GM12878 (cell line): ENCODE data around the gene PRRT1.

Source experiments
- ATF3 ChIP-seq: IDR thresholded peaks from 2 replicates; pipeline ENCODE4 v1.6.1; 2011; ENCODE audit warnings: low read depth, mild to moderate bottlenecking, low read length, moderate library complexity, borderline replicate concordance; ENCODE audit errors: extremely low read depth
- BRCA1 ChIP-seq: IDR thresholded peaks from 2 replicates; pipeline ENCODE4 v1.6.1; 2011; ENCODE audit warnings: low read depth, low read length, improper control_type of control experiment
- CHD2 ChIP-seq: IDR thresholded peaks from 2 replicates; pipeline ENCODE4 v1.6.1; 2011; ENCODE audit warnings: low read depth, low read length, improper control_type of control experiment, borderline replicate concordance
- ETV6 ChIP-seq, 2 experiments: fragments of 450-650 bp in 1 of 2; IDR thresholded peaks in 1 of 2; conservative IDR thresholded peaks in 1 of 2; 2 replicates each; pipeline ENCODE4 v1.6.1; 2014; ENCODE audit warnings: antibody characterized with exemption in 1 of 2, borderline replicate concordance in 1 of 2, low read depth in 1 of 2, mild to moderate bottlenecking in 1 of 2, moderate library complexity in 1 of 2
- FOXM1 ChIP-seq: IDR thresholded peaks from 2 replicates; pipeline ENCODE4 v1.6.1; 2012; ENCODE audit warnings: low read depth, mild to moderate bottlenecking, inconsistent platforms, low read length, moderate library complexity
- MTA2 ChIP-seq: fragments of 450-650 bp; IDR thresholded peaks from 2 replicates; pipeline ENCODE4 v1.6.1; 2016; ENCODE audit warnings: low read depth, mild to moderate bottlenecking, moderate library complexity
- NFYA ChIP-seq: IDR thresholded peaks from 2 replicates; pipeline ENCODE4 v1.6.1; 2011; ENCODE audit warnings: low read depth, mild to moderate bottlenecking, low read length, improper control_type of control experiment, borderline replicate concordance
- POLR2A ChIP-seq: IDR thresholded peaks from 2 replicates; pipeline ENCODE4 v1.6.1; 2011; ENCODE audit warnings: low read depth, mild to moderate bottlenecking, low read length
- POLR2AphosphoS2 ChIP-seq: IDR thresholded peaks from 2 replicates; pipeline ENCODE4 v1.6.1; 2011; ENCODE audit warnings: low read depth, mild to moderate bottlenecking, low read length, improper control_type of control experiment, moderate library complexity
- RAD51 ChIP-seq: fragments of 450-650 bp; IDR thresholded peaks from 2 replicates; pipeline ENCODE4 v1.6.1; 2016; ENCODE audit warnings: moderate library complexity, mild to moderate bottlenecking, inconsistent platforms
- RCOR1 ChIP-seq: conservative IDR thresholded peaks from 2 replicates; pipeline ENCODE4 v1.6.1; 2012; ENCODE audit warnings: low read depth, low read length, improper control_type of control experiment
- SRF ChIP-seq, 2 experiments: IDR thresholded peaks; 2 replicates each; pipeline ENCODE4 v1.6.1; 2011; ENCODE audit warnings: low read depth in 2 of 2, low read length in 2 of 2, mild to moderate bottlenecking in 1 of 2, moderate library complexity in 1 of 2
- ZNF24 ChIP-seq: fragments of 450-650 bp; IDR thresholded peaks from 2 replicates; pipeline ENCODE4 v1.6.1; 2017; ENCODE audit warnings: antibody characterized with exemption, mild to moderate bottlenecking
- TF ChIP-seq, protein P1 (sequence below), 3 experiments: IDR thresholded peaks in 2 of 3; conservative IDR thresholded peaks in 1 of 3; 2 replicates each; pipeline ENCODE4 v1.5.1; 2011; ENCODE audit warnings: low read depth in 3 of 3, low read length in 3 of 3, mild to moderate bottlenecking in 3 of 3, control low read depth in 2 of 3, moderate library complexity in 2 of 3, inconsistent platforms in 1 of 3, mixed read lengths in 1 of 3; ENCODE audit not compliant: control insufficient read depth in 2 of 3, insufficient read depth in 1 of 3; ENCODE audit errors: extremely low read depth in 1 of 3

DNA sequence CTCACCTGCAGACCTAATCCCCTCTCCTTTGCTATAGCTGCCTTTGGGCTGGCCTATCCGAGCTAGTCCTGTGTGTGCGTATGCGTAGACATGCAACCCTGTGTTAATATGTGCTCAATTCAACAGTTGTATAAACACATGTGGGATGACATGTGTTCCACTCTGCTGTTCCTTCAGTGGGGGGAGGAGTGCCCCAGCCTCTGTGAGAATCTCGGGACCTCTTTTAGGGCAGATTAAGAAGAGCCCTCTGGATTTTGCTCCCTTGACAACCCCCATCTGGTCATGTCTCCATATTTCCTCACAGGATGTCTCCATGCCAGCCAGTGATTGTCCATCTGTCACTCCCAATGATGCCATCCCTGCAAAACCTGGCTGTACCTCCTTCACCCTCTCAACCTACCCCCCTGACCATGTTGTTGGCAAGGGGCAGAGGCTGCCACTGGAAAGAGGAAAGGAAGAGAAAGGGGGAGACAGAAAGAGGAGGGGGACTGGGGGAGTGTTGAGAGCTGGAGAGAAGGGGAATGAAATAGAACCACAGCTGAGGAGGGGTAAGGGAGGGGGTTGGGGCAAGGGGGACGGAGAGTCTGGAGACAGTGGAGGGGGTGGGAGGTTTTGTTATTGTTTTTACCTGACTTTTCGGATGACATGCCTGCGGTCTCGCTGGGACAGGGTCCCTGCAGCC is 417 bp downstream of the PRRT1 start:
- TF ChIP-seq, protein P1, sequence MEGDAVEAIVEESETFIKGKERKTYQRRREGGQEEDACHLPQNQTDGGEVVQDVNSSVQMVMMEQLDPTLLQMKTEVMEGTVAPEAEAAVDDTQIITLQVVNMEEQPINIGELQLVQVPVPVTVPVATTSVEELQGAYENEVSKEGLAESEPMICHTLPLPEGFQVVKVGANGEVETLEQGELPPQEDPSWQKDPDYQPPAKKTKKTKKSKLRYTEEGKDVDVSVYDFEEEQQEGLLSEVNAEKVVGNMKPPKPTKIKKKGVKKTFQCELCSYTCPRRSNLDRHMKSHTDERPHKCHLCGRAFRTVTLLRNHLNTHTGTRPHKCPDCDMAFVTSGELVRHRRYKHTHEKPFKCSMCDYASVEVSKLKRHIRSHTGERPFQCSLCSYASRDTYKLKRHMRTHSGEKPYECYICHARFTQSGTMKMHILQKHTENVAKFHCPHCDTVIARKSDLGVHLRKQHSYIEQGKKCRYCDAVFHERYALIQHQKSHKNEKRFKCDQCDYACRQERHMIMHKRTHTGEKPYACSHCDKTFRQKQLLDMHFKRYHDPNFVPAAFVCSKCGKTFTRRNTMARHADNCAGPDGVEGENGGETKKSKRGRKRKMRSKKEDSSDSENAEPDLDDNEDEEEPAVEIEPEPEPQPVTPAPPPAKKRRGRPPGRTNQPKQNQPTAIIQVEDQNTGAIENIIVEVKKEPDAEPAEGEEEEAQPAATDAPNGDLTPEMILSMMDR (IDR thresholded peaks at IDR 0.05 in 2 of 3, conservative IDR thresholded peaks at IDR 0.05 in 1 of 3; ENCODE audit: control insufficient read depth in 2 of 3, extremely low read depth in 1 of 3, insufficient read depth in 1 of 3, low read depth in 3 of 3, low read length in 3 of 3) = no peak
- TF ChIP-seq ZNF24 = no peak
- no peak for TF ChIP-seq BRCA1
- no peak for TF ChIP-seq SRF (IDR thresholded peaks at IDR 0.05; ENCODE audit: low read depth in 2 of 2, low read length in 2 of 2)
- no peak for TF ChIP-seq MTA2
- TF ChIP-seq RCOR1 = no peak
- TF ChIP-seq NFYA = no peak
- TF ChIP-seq FOXM1 = no peak
- no peak for TF ChIP-seq ETV6 (conservative IDR thresholded peaks at IDR 0.05 in 1 of 2, IDR thresholded peaks at IDR 0.05 in 1 of 2; ENCODE audit: borderline replicate concordance in 1 of 2, low read depth in 1 of 2)
- TF ChIP-seq POLR2AphosphoS2 = no peak
- TF ChIP-seq POLR2A = no peak
- no peak for TF ChIP-seq CHD2
- no peak for TF ChIP-seq RAD51
- TF ChIP-seq ATF3 = no peak
